Activated CD4-positive, alpha-beta T cell treated with anti-CD3 and anti-CD28 coated beads, Interleukin-2, amount 50 U/mL, for 24 hours (primary cell): Measurements from ENCODE around the gene PHKG2.
"Not testable (repeated sequence)": the region's sequence is repeated elsewhere in the genome, so short reads cannot be mapped to it uniquely, and the experiment has no call there.

ENCODE experiments used
- DNase-seq, 2 donors: peaks; one replicate each; pipeline ENCODE4 v3.0.0-alpha.2; 2020; ENCODE audit warnings: low read depth in 1 of 2, low spot score in 1 of 2

Gene PHKG2, protein sequence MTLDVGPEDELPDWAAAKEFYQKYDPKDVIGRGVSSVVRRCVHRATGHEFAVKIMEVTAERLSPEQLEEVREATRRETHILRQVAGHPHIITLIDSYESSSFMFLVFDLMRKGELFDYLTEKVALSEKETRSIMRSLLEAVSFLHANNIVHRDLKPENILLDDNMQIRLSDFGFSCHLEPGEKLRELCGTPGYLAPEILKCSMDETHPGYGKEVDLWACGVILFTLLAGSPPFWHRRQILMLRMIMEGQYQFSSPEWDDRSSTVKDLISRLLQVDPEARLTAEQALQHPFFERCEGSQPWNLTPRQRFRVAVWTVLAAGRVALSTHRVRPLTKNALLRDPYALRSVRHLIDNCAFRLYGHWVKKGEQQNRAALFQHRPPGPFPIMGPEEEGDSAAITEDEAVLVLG

DNA sequence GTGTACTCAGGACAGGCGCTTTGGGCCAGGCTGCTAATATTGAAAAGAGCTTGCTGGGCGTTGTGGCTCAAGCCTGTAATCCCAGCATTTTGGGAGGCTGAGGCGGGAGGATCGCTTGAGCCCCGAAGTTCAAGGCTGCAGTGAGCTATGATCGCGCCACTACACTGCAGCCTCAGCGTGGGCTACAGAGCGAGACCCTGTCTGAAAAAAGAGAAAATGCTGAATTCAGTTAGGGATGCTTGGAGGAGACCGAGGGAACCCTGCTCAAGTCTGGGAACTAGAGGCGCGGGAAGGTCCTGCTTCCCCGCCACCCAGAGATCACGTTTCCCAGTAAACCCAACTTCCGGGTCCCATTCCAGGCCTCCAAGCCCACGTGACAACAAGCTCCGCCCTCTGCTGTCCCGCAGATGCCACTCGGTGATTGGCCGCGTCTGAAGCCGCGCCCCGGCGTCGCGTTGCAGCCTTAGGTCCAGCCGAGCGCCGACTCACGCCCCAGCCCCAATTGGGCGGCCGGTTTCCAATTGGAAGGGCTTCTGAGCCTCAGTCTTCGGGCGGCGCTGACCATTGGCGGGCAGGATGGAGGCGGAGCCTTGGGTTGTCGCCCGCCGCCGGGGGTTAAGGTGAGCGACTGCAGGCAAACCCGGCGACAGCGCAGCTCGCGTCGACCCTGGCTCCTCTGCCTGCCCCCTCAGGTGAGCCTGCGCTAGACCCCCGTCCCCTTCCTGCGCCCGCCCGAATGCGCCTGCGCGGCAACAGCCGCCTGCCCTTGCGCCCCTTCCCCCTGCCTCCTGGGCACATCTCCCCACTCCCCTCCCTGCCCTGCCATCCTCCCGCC lies at the start of gene PHKG2:
Gene PHKG2 (plus strand): TSS at position 627 of the 835 bp plus-strand sequence. CDS start 396 bp downstream, outside the sequence.
- peak; percentile 91 to 94 for DNase-seq

- peak; percentile 79 to 82 for DNase-seq
Measured at GRCh38 chr16:30698816-30699614, 49.2 kb upstream of the PHKG2 start, which contains the start of gene SRCAP. TSS of gene SRCAP (plus strand) at chr16:30699171. CDS start at chr16:30700825, 1,654 bp downstream.

DNA sequence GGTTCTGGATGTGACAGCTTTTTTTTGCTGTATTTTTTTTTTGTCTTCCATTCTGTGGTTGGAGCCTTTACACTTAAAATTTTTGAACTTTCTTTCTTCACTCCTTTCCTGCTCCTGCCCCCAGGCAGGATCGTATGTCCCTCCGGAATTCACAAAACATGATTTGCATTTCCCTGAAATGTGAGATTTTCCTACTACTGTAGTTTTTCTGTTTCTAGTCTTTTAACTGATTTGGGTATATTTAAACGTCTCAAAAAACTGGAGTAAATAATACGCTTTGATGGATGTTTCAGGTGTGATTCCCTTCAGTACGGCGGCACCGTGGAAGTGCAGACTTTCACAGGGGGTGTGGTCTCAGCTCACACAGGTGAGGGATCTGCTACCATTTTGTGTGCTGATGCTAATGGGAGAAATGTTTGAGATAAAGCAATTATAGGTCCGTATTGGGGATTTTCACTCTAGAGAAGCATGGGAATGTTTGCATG lies 48.6 kb upstream of the PHKG2 start:
- DNase-seq = no peak

- no peak for DNase-seq
Measured at GRCh38 chr16:30700491-30700890, 47.7 kb upstream of the PHKG2 start.

DNA sequence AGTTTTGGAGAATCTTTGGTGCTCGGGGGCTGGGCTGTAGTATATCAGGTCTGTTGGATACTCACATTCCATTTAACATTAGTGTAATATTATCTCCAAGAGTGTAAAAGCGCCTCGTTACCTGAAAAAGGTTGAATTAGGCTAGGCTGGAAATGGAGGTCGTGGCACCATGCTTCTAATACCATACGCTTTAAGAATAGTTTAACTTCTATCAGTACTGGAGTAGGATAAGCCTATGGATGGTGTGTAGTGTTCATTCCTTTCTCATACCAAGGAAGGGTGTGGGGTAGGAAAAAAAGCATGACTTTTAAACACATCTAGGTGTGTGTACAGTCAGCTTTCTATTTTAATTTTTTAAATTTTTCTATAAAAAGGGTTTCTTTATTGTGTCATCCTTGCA lies 47.3 kb upstream of the PHKG2 start:
- DNase-seq = no peak

DNA sequence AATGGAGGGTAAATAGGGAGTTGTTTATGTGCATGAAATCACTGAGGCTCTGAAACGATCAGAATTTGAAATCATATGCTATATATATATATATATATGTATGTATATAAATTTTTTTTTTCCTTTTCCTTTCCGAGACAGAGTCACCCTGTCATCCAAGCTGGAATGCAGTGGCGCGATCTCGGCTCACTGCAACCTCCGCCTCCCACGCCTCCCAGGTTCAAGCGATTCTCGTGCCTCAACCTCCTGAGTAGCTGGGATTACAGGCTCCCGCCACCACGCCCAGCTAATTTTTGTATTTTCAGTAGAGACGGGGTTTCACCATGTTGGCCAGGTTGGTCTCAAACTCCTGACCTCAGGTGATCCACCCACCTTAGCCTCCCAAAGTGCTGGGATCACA lies 45.2 kb upstream of the PHKG2 start:
- not testable (repeated sequence) for DNase-seq

GRCh38 chr16:30703971-30704370 lies 44.3 kb upstream of the PHKG2 start:
- DNase-seq = no peak

- DNase-seq = no peak
Measured at GRCh38 chr16:30706046-30706445, 42.2 kb upstream of the PHKG2 start.

DNA sequence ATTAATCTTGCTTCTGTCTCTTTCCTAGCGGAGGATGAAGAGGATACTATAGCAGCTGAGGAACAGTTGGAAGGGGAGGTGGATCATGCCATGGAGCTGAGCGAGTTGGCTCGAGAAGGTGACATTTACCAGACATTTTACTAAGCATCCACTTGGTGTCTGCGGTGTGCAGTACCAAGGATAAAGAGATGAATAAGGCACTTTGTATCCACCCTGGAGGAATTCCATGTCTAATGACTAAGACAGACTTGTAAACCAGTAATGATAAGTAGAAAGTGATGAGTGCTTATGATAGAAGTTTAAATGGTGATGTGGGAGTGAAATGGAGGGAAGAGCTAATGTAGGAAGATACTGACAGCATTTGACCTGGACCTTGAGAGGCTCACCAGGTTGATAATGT lies 37.3 kb upstream of the PHKG2 start:
- no peak for DNase-seq

DNA sequence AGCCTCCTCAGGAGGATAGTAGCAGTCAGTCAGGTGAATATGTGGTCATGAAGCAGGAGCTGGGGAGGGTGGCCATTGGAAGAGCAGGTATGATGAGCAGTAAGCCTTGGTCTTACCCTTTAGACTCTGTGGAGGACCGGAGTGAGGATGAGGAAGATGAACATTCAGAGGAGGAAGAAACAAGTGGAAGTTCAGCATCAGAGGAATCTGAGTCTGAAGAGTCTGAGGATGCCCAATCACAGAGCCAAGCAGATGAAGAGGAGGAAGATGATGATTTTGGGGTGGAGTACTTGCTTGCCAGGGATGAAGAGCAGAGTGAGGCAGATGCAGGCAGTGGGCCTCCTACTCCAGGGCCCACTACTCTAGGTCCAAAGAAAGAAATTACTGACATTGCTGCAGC lies 36.5 kb upstream of the PHKG2 start:
- DNase-seq = no peak

- DNase-seq = peak in 1 of 2 donors; percentile 33
Measured at GRCh38 chr16:30715750-30716445, 32.3 kb upstream of the PHKG2 start.

DNA sequence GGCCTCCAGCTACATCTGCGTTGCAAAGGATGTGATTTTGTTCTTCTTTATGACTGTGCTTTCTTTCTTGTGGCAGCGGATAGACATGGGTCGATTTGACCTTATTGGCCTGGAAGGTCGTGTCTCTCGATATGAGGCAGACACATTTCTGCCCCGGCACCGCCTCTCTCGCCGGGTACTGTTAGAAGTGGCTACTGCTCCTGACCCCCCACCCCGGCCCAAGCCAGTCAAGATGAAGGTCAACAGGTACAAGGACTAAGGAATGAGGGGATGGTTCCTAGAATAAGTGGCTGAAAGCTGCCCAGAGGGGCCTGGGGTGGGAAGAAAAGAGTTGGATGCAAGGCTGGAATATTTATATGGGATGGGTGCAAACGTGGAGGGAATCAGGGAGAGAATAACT lies 28.1 kb upstream of the PHKG2 start:
- DNase-seq = no peak

DNA sequence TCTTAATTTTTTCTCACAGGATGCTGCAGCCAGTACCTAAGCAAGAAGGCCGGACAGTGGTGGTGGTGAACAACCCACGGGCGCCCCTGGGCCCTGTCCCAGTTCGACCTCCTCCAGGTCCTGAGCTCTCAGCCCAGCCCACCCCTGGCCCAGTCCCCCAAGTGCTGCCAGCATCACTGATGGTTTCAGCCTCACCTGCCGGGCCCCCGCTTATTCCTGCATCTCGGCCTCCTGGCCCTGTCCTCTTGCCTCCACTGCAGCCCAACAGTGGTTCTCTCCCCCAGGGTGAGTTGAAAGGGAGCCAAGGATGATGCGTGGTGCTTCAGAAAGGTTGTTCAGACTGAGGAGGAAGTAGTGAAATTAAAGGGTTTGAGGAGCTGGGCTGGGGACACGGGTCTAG lies 27.5 kb upstream of the PHKG2 start:
- no peak for DNase-seq

GRCh38 chr16:30721167-30721566 lies 27.1 kb upstream of the PHKG2 start:
- no peak for DNase-seq

DNA sequence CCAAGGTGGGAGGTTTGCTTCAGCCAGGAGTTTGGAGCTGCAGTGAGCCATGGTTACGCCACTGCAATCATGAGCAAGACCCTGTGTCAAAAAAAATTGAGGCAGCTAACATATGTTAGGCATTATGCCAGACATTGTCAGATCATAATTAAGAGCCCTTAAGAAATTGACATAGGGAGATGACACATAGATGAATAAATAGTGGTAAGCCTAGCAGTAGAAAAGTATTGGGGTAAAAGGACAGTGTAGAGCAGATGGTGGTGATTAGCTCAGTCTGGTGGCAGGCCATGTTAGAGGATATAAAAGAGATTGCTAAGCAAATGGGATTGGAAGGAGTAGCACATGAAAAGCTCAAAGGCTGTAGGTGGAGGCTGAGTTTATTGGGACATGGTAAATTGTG lies 26.6 kb upstream of the PHKG2 start:
- no peak for DNase-seq

DNA sequence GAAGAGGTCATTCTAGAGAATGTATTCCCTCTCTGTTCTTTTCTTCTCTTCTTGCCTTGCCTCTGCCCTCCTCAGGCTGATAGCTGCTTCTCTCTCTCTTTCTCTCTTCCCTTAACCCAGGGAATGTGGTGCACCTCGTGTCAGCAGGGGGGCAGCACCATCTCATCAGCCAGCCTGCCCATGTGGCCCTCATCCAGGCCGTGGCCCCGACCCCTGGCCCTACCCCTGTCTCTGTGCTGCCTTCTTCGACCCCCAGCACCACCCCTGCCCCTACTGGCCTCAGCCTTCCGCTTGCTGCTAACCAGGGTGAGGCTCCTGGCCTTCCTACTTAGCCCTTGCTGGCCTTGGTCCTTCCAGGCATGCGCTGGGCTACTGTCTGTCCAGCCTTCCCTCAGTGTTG lies 25.8 kb upstream of the PHKG2 start:
- no peak for DNase-seq

GRCh38 chr16:30722916-30723315 lies 25.3 kb upstream of the PHKG2 start:
- DNase-seq = no peak

- DNase-seq = no peak
Measured at GRCh38 chr16:30723725-30724355, 24.4 kb upstream of the PHKG2 start.

- DNase-seq = no peak
Measured at GRCh38 chr16:30724641-30725417, 23.4 kb upstream of the PHKG2 start.
